Limb (tissue), 2 donors: ENCODE data around the gene TSEN2.
"Not testable (repeated sequence)": the region's sequence is repeated elsewhere in the genome, so short reads cannot be mapped to it uniquely, and the experiment has no call there.

Experiments
- DNase-seq, 2 donors: peaks; one replicate each; pipeline ENCODE4 v3.0.0-alpha.2; 2016; ENCODE audit errors: extremely low spot score in 2 of 2

TSEN2 gene

DNA sequence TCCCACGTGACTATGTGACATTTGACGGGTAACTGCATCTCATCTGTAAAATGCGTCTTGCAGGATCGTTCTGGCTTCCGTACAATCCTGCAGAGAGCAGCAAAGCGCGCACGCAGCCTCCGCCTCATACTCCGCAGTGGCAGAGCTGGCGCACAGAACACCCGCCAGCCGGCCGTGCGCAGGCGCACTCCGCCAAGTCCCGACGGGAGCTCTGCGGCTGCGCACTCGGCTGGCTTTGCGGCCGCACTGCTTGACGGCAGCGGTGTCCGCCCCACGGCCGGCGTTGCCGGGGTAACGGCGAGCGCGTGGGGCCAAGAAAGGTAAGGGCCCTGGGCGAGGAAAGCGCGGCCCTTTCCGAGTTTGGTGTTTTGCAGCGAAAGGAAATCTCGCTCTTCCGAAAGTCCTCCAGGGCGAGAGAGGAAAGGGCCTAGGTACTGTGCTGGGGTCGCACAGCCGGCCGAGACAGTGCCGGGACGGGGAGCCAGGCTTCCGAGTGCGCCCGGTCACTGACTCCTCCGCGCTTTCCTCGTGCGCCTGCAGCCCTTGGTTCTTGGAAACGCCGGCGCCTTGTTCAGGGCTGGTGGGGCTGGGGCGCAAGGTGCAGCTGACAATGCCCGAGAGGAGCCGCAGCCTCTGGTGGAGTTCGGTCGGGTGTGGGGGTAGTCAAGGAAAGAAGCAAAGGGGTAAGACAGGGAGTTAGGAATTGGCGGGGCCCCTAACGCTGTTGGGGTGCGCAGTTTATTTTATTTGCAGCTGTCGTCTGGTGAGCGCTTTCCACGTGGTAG lies at the start of gene TSEN2:
Gene TSEN2, plus strand, starts transcription at position 283 of the 785 bp plus-strand sequence. CDS start 5,321 bp downstream, outside the sequence.
- DNase-seq = peak; percentile 94 to 98

- DNase-seq = peak in 1 of 2 donors; percentile 68
These were observed 47.6 kb upstream of the TSEN2 start for GRCh38 chr3:12436514-12437220.

DNA sequence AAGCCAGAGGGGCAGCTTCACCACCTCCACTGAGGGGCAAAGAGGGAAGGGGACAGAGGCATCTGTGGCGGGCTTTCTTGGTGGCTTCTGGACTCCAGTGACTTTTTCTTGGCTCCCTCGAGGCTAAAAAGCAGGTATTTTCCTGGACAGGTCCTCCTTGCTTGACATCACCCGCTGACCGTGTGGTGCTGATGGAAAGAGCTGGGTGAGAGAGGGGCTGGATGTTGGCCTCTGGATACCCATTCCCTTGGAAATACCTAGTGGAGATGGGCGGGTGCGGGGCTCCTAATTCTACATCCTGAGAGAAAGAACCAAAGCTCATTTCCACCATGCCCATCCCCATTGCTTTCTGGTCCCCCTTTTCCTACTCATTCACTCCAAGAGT lies 47.1 kb upstream of the TSEN2 start:
- DNase-seq = no peak

DNA sequence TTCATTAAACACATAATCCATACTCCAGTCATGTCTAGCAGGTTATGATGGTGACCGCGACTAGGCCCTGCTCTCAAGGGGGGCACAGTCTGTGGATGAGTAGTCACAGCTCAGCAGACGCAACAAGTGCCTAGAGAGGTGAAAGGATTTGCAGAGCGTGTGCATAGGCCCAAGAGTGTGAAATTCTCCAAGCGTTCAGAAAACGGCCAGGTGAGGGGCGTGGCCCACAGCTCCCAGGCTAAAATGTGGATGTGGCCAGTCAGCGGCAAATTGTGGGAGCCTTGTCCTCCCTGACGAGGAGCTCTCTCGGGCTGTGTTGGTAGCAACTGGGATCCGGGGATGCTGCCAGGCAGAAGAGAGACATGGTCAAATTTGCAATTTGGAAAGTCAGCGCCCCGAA lies 46.4 kb upstream of the TSEN2 start:
- no peak for DNase-seq

GRCh38 chr3:12438318-12438717 lies 46.0 kb upstream of the TSEN2 start:
- no peak for DNase-seq

- no peak for DNase-seq
These were observed 44.9 kb upstream of the TSEN2 start for GRCh38 chr3:12439161-12439940.

- peak; percentile 58 to 78 for DNase-seq
These were observed 43.2 kb upstream of the TSEN2 start for GRCh38 chr3:12440927-12441714.

DNA sequence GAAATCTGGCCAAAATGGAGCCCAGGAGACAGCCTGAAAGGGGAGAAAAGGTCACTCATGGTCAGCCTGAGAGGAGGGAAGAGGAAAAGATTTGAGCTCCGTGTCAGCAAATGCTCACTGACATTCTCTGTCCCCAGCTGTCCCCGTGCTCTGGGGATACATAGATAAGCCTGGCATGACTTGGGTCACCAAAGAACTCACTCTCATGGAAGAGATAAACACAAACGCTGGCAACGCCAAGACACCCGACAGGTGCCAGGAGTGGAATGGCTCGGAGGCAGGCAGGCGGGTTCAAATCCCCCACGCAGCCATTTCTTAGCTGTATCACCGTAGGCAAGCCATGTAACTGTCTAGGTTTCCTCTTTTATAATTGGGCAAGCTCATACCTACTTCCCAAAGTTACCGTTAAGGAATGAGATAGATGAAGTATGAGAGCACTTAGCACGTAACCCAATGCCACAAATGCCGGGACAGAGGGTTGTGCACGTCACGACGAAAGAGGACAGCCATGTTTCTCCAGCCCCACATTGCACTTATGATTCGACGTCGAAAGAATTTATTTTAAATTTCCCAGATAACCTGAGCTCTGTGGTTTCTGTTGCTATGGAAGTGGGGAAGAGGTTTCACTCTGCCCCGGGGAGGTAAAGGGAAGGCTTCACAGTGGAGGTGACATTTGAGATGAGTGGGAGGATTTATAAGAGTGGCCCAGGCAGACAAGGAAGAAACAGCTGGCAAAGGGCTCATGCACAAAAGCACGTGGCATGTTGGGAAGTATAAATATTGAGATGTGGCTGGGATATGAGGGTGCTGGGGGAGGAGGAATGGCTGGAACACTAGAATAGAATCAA lies 41.4 kb upstream of the TSEN2 start:
- no peak for DNase-seq

DNA sequence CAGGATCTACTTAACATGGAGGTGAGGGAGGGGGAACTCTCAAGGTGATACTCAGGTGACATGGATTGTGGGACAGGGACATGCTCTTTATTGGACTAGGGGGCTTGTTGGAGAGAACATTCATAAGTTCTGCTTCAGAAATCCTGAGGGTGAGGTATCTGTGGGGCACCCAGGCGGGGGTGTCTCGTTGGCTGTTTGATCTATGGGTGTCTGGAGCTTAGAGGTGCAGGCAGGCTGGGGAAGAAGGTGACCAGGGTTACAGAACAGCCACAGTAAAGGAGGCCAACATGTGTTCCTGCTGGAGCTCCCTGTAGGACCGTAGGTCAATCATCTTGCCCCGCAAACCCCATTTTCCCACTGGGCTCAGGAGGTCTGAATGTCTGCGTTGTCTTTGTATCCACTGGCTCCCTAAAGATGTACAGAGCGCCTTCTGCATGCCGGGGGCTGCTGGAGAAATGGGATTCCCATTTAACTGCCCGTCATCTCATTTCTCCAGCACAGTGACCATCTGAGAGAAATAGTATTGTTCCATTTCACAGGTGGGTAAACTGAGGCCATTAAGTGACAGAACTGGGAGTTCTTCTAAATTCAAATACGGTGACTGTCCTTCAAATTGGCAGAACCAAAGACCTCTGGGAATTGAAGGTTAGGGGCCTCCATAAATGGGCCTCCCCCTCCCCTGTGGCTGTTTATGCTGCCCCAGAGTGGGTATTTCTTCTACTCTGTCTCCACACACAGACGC lies 40.3 kb upstream of the TSEN2 start:
- DNase-seq = no peak

DNA sequence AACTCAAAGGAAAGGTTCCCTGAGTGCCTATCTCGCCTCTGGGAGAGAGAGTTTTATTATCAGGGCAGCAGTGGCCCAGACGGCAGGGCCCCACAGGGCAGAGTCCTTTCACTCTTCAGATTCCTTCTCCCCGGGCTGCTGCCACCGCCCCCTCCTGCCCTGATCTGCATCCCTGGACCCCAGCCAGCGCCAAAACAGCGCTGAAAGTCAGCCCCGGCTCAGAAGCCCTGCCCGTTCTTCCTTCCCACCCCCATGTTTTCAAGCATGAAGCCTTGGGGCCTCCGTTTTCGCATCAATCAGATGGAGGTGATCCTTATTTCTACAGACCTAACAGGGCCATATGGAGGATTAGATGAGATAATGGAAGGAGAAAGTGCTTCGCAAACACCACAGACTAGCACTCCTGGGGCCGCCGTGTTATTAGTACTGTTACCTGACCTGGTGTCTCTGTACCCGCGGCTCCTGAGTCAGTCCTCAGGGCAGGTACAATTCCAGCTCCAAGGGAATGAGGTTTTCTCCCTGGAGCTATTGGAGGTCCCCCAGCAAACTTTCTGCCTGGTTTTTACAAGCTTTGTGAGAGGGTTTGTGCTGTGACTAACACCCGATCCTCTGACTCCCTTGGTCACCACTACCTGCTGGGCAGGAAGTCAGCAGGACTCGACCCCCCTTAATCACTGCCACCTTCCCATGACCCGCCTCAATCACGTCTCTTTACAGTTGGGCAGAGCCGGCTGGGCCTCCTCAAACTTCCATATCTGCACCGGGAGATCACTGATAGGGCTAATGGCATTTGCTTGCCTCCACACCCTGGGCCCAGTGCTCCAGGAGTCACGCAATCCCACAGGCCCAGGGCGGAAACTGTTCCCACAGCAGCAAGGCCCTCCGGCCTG lies 39.5 kb upstream of the TSEN2 start:
- DNase-seq = peak in 1 of 2 donors; percentile 65

DNA sequence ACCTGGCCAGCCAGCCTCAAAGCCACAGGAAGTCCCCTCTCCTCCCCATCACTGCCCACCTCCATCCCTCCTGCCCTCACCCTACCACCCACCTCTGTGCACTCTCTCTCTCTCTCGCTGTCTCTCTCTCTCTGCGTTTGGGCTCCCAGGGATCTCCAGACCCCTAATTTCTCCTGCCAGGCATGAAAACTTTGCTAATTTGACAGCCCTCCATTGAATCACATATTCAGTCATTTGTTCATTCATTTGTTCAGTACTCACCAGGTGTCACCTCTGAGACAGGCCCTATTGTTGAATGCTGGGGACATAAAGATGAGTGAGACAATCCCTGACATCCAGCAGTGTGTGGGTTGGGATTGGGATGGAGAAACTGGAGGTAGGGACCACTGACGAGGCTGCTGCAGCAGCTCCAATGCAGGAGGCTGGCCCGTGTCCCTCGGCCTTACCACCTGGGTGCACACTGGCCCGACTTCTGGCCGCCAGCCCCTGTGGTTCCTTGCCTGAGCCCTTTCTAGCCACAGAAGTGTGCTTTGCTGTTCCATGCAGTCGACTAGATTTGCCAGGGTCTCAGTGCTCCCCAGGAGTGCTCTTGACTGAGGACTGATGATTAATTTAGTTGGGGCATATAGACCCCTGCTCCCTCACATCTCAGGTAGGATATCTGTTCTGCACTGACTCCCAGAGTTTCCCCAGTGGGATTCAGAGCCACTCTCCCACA lies 38.6 kb upstream of the TSEN2 start:
- DNase-seq = no peak

DNA sequence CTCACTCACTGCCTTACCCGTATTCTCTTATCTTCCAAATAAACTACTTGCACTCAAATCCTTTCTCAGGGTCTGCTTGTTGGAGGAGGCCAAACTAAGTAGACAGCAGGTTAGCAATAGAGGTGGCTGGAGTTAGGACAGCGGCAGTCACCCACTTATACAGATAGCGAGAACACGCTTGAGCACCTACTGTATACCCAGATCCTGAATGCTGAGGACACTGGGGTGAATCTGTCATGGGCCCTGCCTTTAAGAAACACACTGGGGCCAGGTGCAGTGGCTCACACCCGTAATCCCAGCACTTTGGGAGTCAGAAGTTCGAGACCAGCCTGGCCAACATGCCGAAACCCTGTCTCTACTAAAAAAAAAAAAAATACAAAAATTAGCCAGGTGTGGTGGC lies 38.0 kb upstream of the TSEN2 start:
- DNase-seq = no peak

DNA sequence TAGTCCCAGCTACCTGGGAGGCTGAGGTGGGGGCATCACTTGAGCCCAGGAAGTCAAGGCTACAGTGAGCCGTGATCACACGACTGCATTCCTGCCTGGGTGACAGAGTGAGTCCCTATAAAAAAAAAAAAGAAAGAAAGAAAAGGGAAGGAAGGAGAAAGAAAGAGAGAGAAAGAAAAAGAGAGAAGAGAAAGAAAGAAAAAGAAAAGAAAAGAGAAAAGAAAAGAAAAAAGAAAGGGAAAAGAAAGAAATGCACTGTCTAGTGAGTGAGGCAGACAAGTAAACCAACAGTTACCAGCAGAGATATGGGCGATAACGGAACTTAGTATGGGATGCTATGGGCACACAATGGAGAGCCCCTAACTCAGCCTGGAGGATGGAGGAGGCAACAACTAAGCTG lies 37.2 kb upstream of the TSEN2 start:
- no peak for DNase-seq

DNA sequence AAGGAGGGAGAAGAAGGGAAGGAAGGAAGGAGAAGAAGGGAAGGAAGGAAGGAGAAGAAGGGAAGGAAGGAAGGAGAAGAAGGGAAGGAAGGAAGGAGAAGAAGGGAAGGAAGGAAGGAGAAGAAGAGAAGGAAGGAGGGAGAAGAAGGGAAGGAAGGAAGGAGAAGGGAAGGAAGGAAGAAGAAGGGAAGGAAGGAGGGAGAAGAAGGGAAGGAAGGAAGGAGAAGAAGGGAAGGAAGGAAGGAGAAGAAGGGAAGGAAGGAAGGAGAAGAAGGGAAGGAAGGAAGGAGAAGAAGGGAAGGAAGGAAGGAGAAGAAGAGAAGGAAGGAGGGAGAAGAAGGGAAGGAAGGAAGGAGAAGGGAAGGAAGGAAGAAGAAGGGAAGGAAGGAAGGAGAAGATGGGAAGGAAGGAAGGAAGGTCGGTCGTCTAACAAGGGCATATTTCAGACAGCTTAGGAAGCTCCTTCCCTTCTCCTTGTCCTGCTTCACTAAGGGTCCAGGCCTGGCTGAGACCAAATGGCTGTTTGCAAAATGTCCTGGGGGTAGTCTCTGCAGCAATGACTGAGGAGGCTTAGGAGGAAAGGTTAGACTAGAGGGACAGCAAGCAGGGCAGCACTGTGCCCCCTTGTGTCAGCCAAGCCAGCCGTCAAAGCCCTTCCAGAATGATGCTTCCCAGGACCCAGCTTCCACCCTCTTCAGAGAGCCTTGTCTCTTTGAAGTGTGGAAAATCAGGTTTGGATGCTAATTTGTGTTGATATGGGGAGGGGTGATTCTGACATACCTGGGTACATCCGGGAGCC lies 35.7 kb upstream of the TSEN2 start:
- not testable (repeated sequence) for DNase-seq

- no peak for DNase-seq
These were observed 34.2 kb upstream of the TSEN2 start for GRCh38 chr3:12449889-12450682.

DNA sequence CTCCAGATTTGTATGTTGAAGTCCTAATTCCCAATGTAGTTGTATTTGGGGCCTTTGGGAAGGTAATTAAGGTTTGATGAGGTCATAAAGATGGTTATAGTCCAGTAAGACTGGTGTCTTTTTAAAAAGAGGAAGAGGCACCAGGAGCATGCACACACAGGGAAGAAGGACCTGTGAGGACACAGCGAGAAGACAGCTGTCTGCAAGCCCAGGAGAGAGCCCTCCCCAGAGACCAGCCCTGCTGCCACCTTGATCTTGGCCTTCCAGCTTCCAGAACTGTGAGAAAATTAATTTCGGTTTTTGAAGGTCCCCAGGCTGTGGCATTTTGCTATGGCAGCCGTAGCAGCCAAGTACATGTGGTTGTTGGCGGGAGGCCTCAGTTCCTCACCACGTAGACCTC lies 32.8 kb upstream of the TSEN2 start:
- no peak for DNase-seq
